ENCODE data around the gene DENND1B. TPM values are rescaled to one million over a fixed set of nuclear protein-coding genes. Genes with fewer than 3 reads are reported as not detected.

The DENND1B gene
- total RNA-seq, 1 donor from 2014 or later, result 13.1 TPM

DNA sequence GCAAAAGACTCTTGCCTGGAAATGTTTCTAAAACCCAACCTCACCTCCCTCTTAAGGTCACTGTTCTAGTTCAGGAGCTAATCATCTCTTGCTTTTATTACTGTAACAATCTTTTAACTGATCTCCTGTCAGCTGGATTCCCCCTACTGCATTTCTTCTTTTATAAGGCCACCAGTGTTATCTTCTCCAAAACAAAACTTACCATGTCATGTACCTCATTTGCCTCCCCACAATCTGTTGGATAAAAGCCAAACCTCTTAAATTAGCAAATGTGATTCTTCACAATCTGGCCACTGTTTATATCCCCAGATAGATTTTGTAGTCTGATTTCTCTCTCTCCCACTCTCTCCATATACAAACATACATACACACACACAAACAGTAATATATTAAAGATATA is 143.3 kb downstream of the DENND1B start:
- Histone ChIP-seq H3K36me3 (no peaks in the 10 kb centered on the region), H3K27ac (no peak overlapping the region), H3K27me3 (no peaks in the 10 kb centered on the region), H3F3A (ENCODE audit: low read depth) (no peaks in the 10 kb centered on the region), H3K9me3 (ENCODE audit: low read depth) (no peaks in the 10 kb centered on the region), H3K4me3 (no peak overlapping the region), H3K79me2 (ENCODE audit: low read depth) (no peaks in the 10 kb centered on the region), H2AFZ (replicated peaks) (no peak overlapping the region), H3K4me1 (peaks cover 8% of the 10 kb centered on the region), H3K4me2 (no peak overlapping the region), H3K9ac (no peak overlapping the region), H4K20me1 (ENCODE audit: low read depth) (no peaks in the 10 kb centered on the region)
- no peak overlapping the region for H3K4me3 Mint-ChIP-seq
- no peaks in the 10 kb centered on the region for H3K4me1 Mint-ChIP-seq
- H3K9me3 Mint-ChIP-seq, result peaks cover 2% of the 10 kb centered on the region
- no peak for DNase-seq (ENCODE audit: low spot score)
- H3K27me3 Mint-ChIP-seq (ENCODE audit: insufficient read depth, low read depth), result no peaks in the 10 kb centered on the region
- TF ChIP-seq EZH2 (IDR thresholded peaks at IDR 0.05), result no peak
- TF ChIP-seq EZH2phosphoT487 (IDR thresholded peaks at IDR 0.05), result no peak
- no peak overlapping the region for H3K27ac Mint-ChIP-seq
- H3K36me3 Mint-ChIP-seq, result peaks cover 1% of the 10 kb centered on the region

DNA sequence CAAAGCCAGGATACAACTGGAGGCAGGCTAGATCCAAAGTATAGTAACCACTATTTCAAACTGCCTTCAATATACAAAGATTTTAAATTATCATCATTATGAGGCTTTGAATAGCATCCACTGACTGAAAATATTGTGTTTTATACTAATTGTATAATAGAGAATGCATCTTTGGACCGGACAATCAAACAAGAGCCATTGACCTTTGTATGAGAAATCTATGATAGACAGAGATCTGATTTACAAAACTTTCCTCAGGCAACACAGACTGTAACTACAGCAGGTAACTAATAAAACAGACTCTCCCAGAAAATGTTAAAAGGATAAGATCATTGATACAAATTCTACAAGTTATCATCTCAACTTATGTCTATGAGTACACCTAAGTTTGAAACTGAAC is 152.9 kb downstream of the DENND1B start:
- Mint-ChIP-seq H3K4me3 (no peak overlapping the region), H3K36me3 (peaks cover 2% of the 10 kb centered on the region), H3K27me3 (ENCODE audit: insufficient read depth, low read depth) (peaks cover 2% of the 10 kb centered on the region), H3K9me3 (peaks cover 18% of the 10 kb centered on the region), H3K4me1 (peaks cover 3% of the 10 kb centered on the region), H3K27ac (no peak overlapping the region)
- Histone ChIP-seq H3K79me2 (ENCODE audit: low read depth) (no peaks in the 10 kb centered on the region), H3K4me3 (no peak overlapping the region), H3K27ac (no peak overlapping the region), H3K4me1 (peaks cover 12% of the 10 kb centered on the region), H3F3A (ENCODE audit: low read depth) (peaks cover 1% of the 10 kb centered on the region), H3K9ac (no peak overlapping the region), H3K9me3 (ENCODE audit: low read depth) (no peaks in the 10 kb centered on the region), H3K36me3 (no peaks in the 10 kb centered on the region), H2AFZ (replicated peaks) (no peak overlapping the region), H3K27me3 (no peaks in the 10 kb centered on the region), H4K20me1 (ENCODE audit: low read depth) (no peaks in the 10 kb centered on the region), H3K4me2 (no peak overlapping the region)
- no peak for DNase-seq (ENCODE audit: low spot score)
- TF ChIP-seq EZH2phosphoT487 (IDR thresholded peaks at IDR 0.05) (no peak), EZH2 (IDR thresholded peaks at IDR 0.05) (no peak)
- TF ChIP-seq, protein P1, sequence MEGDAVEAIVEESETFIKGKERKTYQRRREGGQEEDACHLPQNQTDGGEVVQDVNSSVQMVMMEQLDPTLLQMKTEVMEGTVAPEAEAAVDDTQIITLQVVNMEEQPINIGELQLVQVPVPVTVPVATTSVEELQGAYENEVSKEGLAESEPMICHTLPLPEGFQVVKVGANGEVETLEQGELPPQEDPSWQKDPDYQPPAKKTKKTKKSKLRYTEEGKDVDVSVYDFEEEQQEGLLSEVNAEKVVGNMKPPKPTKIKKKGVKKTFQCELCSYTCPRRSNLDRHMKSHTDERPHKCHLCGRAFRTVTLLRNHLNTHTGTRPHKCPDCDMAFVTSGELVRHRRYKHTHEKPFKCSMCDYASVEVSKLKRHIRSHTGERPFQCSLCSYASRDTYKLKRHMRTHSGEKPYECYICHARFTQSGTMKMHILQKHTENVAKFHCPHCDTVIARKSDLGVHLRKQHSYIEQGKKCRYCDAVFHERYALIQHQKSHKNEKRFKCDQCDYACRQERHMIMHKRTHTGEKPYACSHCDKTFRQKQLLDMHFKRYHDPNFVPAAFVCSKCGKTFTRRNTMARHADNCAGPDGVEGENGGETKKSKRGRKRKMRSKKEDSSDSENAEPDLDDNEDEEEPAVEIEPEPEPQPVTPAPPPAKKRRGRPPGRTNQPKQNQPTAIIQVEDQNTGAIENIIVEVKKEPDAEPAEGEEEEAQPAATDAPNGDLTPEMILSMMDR (IDR thresholded peaks at IDR 0.05), result no peak

DNA sequence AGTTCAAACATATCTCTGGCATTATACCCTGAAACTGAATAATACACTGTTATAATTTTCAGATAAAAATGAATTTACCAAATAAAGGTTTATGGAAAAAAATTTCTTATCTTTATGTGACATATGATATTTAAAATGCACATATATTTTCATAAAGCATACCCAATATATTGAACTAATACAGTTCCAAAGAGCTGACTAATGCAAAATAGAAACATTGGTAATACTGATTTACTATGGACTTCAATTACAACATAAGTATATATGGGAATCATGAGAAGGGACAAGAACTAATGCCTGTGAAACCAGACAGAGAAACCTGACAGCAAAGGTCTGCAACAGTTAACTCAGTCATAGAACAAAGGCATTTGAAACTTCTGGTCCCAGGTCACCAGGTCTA is 153.5 kb downstream of the DENND1B start:
- TF ChIP-seq, protein P1 (IDR thresholded peaks at IDR 0.05), result no peak
- no peak for TF ChIP-seq EZH2 (IDR thresholded peaks at IDR 0.05)
- no peak for TF ChIP-seq EZH2phosphoT487 (IDR thresholded peaks at IDR 0.05)
- Histone ChIP-seq H3K9me3 (ENCODE audit: low read depth) (no peaks in the 10 kb centered on the region), H3K79me2 (ENCODE audit: low read depth) (no peaks in the 10 kb centered on the region), H3K4me2 (no peak overlapping the region), H3K4me1 (peaks cover 12% of the 10 kb centered on the region), H3K27me3 (no peaks in the 10 kb centered on the region), H3K27ac (no peak overlapping the region), H3K9ac (no peak overlapping the region), H4K20me1 (ENCODE audit: low read depth) (no peaks in the 10 kb centered on the region), H3K4me3 (no peak overlapping the region), H2AFZ (replicated peaks) (no peak overlapping the region), H3K36me3 (no peaks in the 10 kb centered on the region), H3F3A (ENCODE audit: low read depth) (peaks cover 5% of the 10 kb centered on the region)
- Mint-ChIP-seq H3K27ac (no peak overlapping the region), H3K4me3 (no peak overlapping the region), H3K4me1 (peaks cover 3% of the 10 kb centered on the region), H3K27me3 (ENCODE audit: insufficient read depth, low read depth) (peaks cover 2% of the 10 kb centered on the region), H3K36me3 (peaks cover 2% of the 10 kb centered on the region), H3K9me3 (peaks cover 17% of the 10 kb centered on the region)
- DNase-seq (ENCODE audit: low spot score), result no peak

DNA sequence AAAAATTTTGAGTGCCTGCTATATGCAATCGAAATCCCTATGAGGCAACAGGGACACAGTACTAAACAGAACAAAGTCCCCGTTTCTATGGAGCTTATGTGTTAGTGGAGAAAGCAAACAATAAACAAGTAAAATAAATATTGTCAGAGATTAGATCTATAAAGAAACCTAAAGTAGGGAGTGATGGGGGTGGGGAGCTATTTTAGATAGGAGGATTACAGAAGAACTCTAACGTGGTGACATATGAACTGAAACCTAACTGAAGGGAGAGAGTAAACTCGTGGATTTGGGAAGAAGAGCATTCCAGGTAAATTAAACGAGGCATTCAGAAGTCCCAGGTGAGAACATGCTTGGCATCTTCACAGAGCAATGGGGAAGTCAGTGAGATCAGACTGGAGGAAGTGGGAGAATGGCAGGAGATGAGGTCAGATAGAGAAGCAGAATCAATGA is 154.5 kb downstream of the DENND1B start:
- no peak overlapping the region for H3K4me2 ChIP-seq
- H3K27ac ChIP-seq, result no peak overlapping the region
- no peaks in the 10 kb centered on the region for H3K36me3 Mint-ChIP-seq
- no peak overlapping the region for H3K27ac Mint-ChIP-seq
- peaks cover 3% of the 10 kb centered on the region for H3K4me1 Mint-ChIP-seq
- no peaks in the 10 kb centered on the region for H3K9me3 ChIP-seq (ENCODE audit: low read depth)
- no peaks in the 10 kb centered on the region for H3K79me2 ChIP-seq (ENCODE audit: low read depth)
- H3K4me3 ChIP-seq, result no peak overlapping the region
- no peaks in the 10 kb centered on the region for H3K36me3 ChIP-seq
- no peaks in the 10 kb centered on the region for H4K20me1 ChIP-seq (ENCODE audit: low read depth)
- TF ChIP-seq, protein P1 (IDR thresholded peaks at IDR 0.05), result no peak
- TF ChIP-seq EZH2phosphoT487 (IDR thresholded peaks at IDR 0.05) (no peak), EZH2 (IDR thresholded peaks at IDR 0.05) (no peak)
- DNase-seq (ENCODE audit: low spot score), result no peak
- no peak overlapping the region for H2AFZ ChIP-seq (replicated peaks)
- H3K4me1 ChIP-seq, result peaks cover 14% of the 10 kb centered on the region
- H3K27me3 Mint-ChIP-seq (ENCODE audit: insufficient read depth, low read depth), result peaks cover 2% of the 10 kb centered on the region
- H3K27me3 ChIP-seq, result no peaks in the 10 kb centered on the region
- no peak overlapping the region for H3K4me3 Mint-ChIP-seq
- H3F3A ChIP-seq (ENCODE audit: low read depth), result peaks cover 5% of the 10 kb centered on the region
- no peak overlapping the region for H3K9ac ChIP-seq
- peaks cover 9% of the 10 kb centered on the region for H3K9me3 Mint-ChIP-seq

Data from neural progenitor cell (in vitro differentiated cells).